B cell (primary cell): ENCODE measurements around the gene SCAMP4. TPM values are rescaled to one million over a fixed set of nuclear protein-coding genes. Genes with fewer than 3 reads are reported as not detected.

Experiments
- ATAC-seq: fragments of 200-7000 bp; cut with Tn5 transposase; one replicate; pipeline ENCODE4 v1.10.0; 2021; ENCODE audit warnings: low read depth, mild to moderate bottlenecking, moderate number of reproducible peaks, moderate library complexity
- CTCF ChIA-PET: fragments of 350-600 bp; sonication (Branson Sonifier 250); formaldehyde crosslinking; loops from one replicate; lab custom pipeline; 2021; ENCODE audit warnings: antibody characterized with exemption, inconsistent platforms; lab: Charles Lee
- POLR2A ChIA-PET: fragments of 350-600 bp; sonication (Branson Sonifier 250); formaldehyde crosslinking; loops from one replicate; lab custom pipeline; 2021; ENCODE audit warnings: antibody characterized with exemption; lab: Charles Lee
- DNase-seq: peaks from one replicate; pipeline ENCODE4 v3.0.0; 2013
- H2AFZ ChIP-seq: 2 replicates; pipeline ENCODE4 v1.6.1; 2012; ENCODE audit warnings: mild to moderate bottlenecking, low read depth, low read length; ENCODE audit not compliant: insufficient read depth, poor library complexity, severe bottlenecking
- H3K27ac ChIP-seq, 2 donors: 1 replicate in 1 of 2; 2 replicates in 1 of 2; pipeline ENCODE4 v1.5.1; 2012 to 2013; ENCODE audit warnings: low read length in 2 of 2, mild to moderate bottlenecking in 2 of 2, moderate library complexity in 1 of 2
- H3K27me3 ChIP-seq, 4 experiments: fragments of 200-600 bp in 1 of 4; sonication (generic) in 1 of 4; replicated peaks in 1 of 4; 1 replicate in 2 of 4; 2 replicates in 2 of 4; pipeline versions ENCODE4 v1.6.1 to v1.7.0; 2013 to 2016; ENCODE audit warnings: low read length in 3 of 4, mild to moderate bottlenecking in 2 of 4, mixed read lengths in 1 of 4, moderate library complexity in 1 of 4; ENCODE audit not compliant: insufficient read depth in 4 of 4, control insufficient read depth in 3 of 4; ENCODE audit errors: control extremely low read depth in 1 of 4
- H3K36me3 ChIP-seq, 2 experiments: replicated peaks in 1 of 2; 1 replicate in 1 of 2; 2 replicates in 1 of 2; pipeline versions ENCODE4 v1.6.1 to v1.7.1; 2013; ENCODE audit warnings: low read length in 1 of 2; ENCODE audit not compliant: insufficient read depth in 2 of 2, control insufficient read depth in 1 of 2; ENCODE audit errors: control extremely low read depth in 1 of 2, extremely low read depth in 1 of 2
- H3K4me1 ChIP-seq, 2 donors: fragments of 200-600 bp in 1 of 2; sonication (generic) in 1 of 2; 1 replicate in 1 of 2; 2 replicates in 1 of 2; pipeline versions ENCODE4 v1.5.1 to v1.6.1; 2013 to 2017; ENCODE audit warnings: low read length in 2 of 2; ENCODE audit not compliant: control insufficient read depth in 2 of 2, insufficient read depth in 2 of 2
- H3K4me2 ChIP-seq: replicated peaks from 2 replicates; pipeline ENCODE3; 2012; ENCODE audit warnings: mild to moderate bottlenecking, low read depth, low read length; ENCODE audit not compliant: poor library complexity, severe bottlenecking
- H3K4me3 ChIP-seq, 5 experiments: fragments of 200-600 bp in 1 of 5; sonication (generic) in 1 of 5; 1 replicate in 3 of 5; 2 replicates in 2 of 5; pipeline versions ENCODE4 v1.5.1 to v1.7.0; 2011 to 2016; ENCODE audit warnings: low read length in 4 of 5, mild to moderate bottlenecking in 4 of 5, low read depth in 2 of 5, control low read depth in 1 of 5, moderate library complexity in 1 of 5; ENCODE audit not compliant: insufficient read depth in 1 of 5; ENCODE audit errors: control extremely low read depth in 1 of 5, extremely low read depth in 1 of 5
- H3K79me2 ChIP-seq: fragments of 200-600 bp; sonication (generic); one replicate; pipeline ENCODE4 v1.6.0; 2016; ENCODE audit warnings: low read length; ENCODE audit not compliant: control insufficient read depth, insufficient read depth
- H3K9ac ChIP-seq: fragments of 200-600 bp; sonication (generic); 2 replicates; pipeline ENCODE4 v1.6.1; 2017; ENCODE audit warnings: mild to moderate bottlenecking, low read length, moderate library complexity
- H3K9me3 ChIP-seq, 3 donors: one replicate each; pipeline versions ENCODE4 v1.6.1 to v1.7.1; 2013; ENCODE audit warnings: low read length in 2 of 3; ENCODE audit not compliant: control insufficient read depth in 2 of 3, insufficient read depth in 1 of 3; ENCODE audit errors: control extremely low read depth in 1 of 3
- H4K20me1 ChIP-seq: 2 replicates; pipeline ENCODE4 v1.6.0; 2012; ENCODE audit warnings: mild to moderate bottlenecking, low read length; ENCODE audit not compliant: insufficient read depth, control insufficient read depth, poor library complexity, severe bottlenecking
- H3K27ac Mint-ChIP-seq: one replicate; pipeline ENCODE4 v1.8.0; 2021; ENCODE audit warnings: mixed read lengths
- H3K27me3 Mint-ChIP-seq: one replicate; pipeline ENCODE4 v1.8.0; 2021; ENCODE audit warnings: mixed read lengths
- H3K4me1 Mint-ChIP-seq: one replicate; pipeline ENCODE4 v1.8.0; 2021; ENCODE audit warnings: mixed read lengths
- H3K4me3 Mint-ChIP-seq: one replicate; pipeline ENCODE4 v1.8.0; 2021; ENCODE audit warnings: mixed read lengths
- H3K9me3 Mint-ChIP-seq: one replicate; pipeline ENCODE4 v1.8.0; 2022; ENCODE audit warnings: mixed read lengths; ENCODE audit not compliant: insufficient read depth
- CTCF ChIP-seq: fragments of 200-600 bp; IDR thresholded peaks from one replicate; pipeline ENCODE4 v1.8.0; 2022; ENCODE audit warnings: antibody characterized with exemption, mild to moderate bottlenecking
- EZH2 ChIP-seq: IDR thresholded peaks from 2 replicates; pipeline ENCODE4 v1.6.1; 2012; ENCODE audit warnings: borderline replicate concordance, low read depth, mild to moderate bottlenecking, moderate library complexity, low read length; ENCODE audit not compliant: insufficient read depth, poor library complexity, severe bottlenecking
- WGBS: methylation state at CpG from one replicate; pipeline ENCODE4 v1.1.5; 2013; ENCODE audit warnings: missing lambda C conversion rate; ENCODE audit not compliant: insufficient coverage; 5-methylcytosine and 5-hydroxymethylcytosine counted together
- intact Hi-C: fragments of 100-400 bp; cut with micrococcal nuclease; formaldehyde crosslinking; loops from one replicate; pipeline ENCODE4 v1.10.0; 2022
- polyA plus RNA-seq: library from polyadenylated mRNA; depleted of rRNA; stranded (reverse); fragments of >200 nt; gene quantifications from 2 replicates; pipeline ENCODE4 v1.2.3, GENCODE V29; 2012
- total RNA-seq, 2 donors: library from RNA; stranded (reverse); fragments of 120-200 nt in 1 of 2; gene quantifications; 1 replicate in 1 of 2; 2 replicates in 1 of 2; pipeline versions ENCODE4 v1.2.3 to v1.2.4, GENCODE V29; 2013 to 2022

Gene SCAMP4
- total and polyA plus RNA-seq, 2 donors (not counting 1 experiment from before 2014, with no cell fraction given) = 47.9 to 60.0 TPM

GRCh38 chr19:1888385-1888784, 16.8 kb upstream of the SCAMP4 start:
- no peaks in the 10 kb centered on the region for H3K27me3 Mint-ChIP-seq
- ChIA-PET CTCF (interaction anchor here (0.6 to 1.5 kb wide), 4 partner anchors 16 to 703 kb away, joined by 3 to 5 read pairs (median 3); no protein-coding TSS in a partner anchor), POLR2A (no interaction called here)
- H3K9me3 ChIP-seq = no peaks in the 10 kb centered on the region
- no peak overlapping the region for H3K27ac Mint-ChIP-seq
- intact Hi-C loops = no loop called here
- 100% methylated on average over 1 of the region's 5 CpGs for WGBS
- no peak overlapping the region for H3K27ac ChIP-seq
- H3K4me1 Mint-ChIP-seq = peaks cover 21% of the 10 kb centered on the region
- no peak overlapping the region for H3K9ac ChIP-seq
- TF ChIP-seq EZH2 = no peak
- TF ChIP-seq CTCF = no peak
- ATAC-seq = no peak
- H3K4me1 ChIP-seq = peaks cover 23 to 43% of the 10 kb centered on the region in 2 donors
- no peak overlapping the region for H2AFZ ChIP-seq
- no peak overlapping the region for H3K4me3 ChIP-seq
- H4K20me1 ChIP-seq = peaks cover 16% of the 10 kb centered on the region
- no peak overlapping the region for H3K4me2 ChIP-seq
- H3K9me3 Mint-ChIP-seq = no peaks in the 10 kb centered on the region
- no peaks in the 10 kb centered on the region for H3K27me3 ChIP-seq
- no peak overlapping the region for H3K4me3 Mint-ChIP-seq
- no peaks in the 10 kb centered on the region for H3K36me3 ChIP-seq
- peaks cover 30% of the 10 kb centered on the region for H3K79me2 ChIP-seq
- DNase-seq = no peak

DNA sequence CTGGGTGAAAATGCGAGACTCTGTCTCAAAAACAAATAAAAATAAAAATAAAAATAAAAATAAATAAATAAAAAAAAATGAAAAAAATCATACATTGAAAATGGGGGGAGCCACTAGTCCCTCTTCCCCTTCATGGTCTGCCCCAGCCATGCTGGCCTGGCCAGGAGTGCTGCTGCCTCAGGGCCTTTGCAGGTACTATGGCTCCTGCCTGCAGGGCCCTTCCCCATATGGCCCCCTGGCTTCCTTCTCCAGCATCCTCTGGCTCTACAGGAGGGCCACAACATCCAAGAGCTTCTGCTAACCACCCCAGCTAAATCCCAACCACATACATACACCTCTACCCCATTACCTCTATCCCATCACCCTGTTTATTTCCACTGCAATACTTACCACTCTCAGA, 15.3 kb upstream of the SCAMP4 start:
- ChIA-PET POLR2A (interaction anchor here (1.3 kb wide), 1 partner anchor 162 kb away, joined by 3 read pairs; no protein-coding TSS in a partner anchor), CTCF (interaction anchor here (0.9 kb wide), 1 partner anchor 14 kb away, joined by 4 read pairs; no protein-coding TSS in a partner anchor)
- Histone ChIP-seq H2AFZ (no peak overlapping the region), H3K9ac (no peak overlapping the region), H4K20me1 (peaks cover under 1% of the 10 kb centered on the region), H3K4me2 (no peak overlapping the region), H3K27me3 (no peaks in the 10 kb centered on the region), H3K79me2 (peaks cover 15% of the 10 kb centered on the region), H3K9me3 (no peaks in the 10 kb centered on the region), H3K4me3 (no peak overlapping the region), H3K4me1 (peaks cover 17 to 38% of the 10 kb centered on the region in 2 donors), H3K36me3 (no peaks in the 10 kb centered on the region), H3K27ac (no peak overlapping the region)
- Mint-ChIP-seq H3K4me3 (no peak overlapping the region), H3K4me1 (peaks cover 14% of the 10 kb centered on the region), H3K9me3 (no peaks in the 10 kb centered on the region), H3K27ac (peak overlapping the region; percentile 2), H3K27me3 (no peaks in the 10 kb centered on the region)
- intact Hi-C loops = no loop called here
- no CpG with 5 or more reads among the region's 1 CpG for WGBS
- no peak for TF ChIP-seq EZH2
- no peak for TF ChIP-seq CTCF
- ATAC-seq (no peak), DNase-seq (no peak)
